GM18861 (cell line): ENCODE results near the gene EMSY.
"Not testable (repeated sequence)": the region's sequence is repeated elsewhere in the genome, so short reads cannot be mapped to it uniquely, and the experiment has no call there.

Experiments
- ATAC-seq: cut with Tn5 transposase; IDR thresholded peaks from one replicate; pipeline ENCODE4 v1.9.1; 2021; ENCODE audit not compliant: unreplicated experiment

The EMSY gene

GRCh38 chr11:76567261-76567660 is 122.4 kb downstream of the EMSY start:
- no peak for ATAC-seq

- no peak for ATAC-seq
Observed at GRCh38 chr11:76568139-76568538, 123.3 kb downstream of the EMSY start.

GRCh38 chr11:76568621-76569020 is 123.8 kb downstream of the EMSY start:
- no peak for ATAC-seq

- ATAC-seq = not testable (repeated sequence)
Observed at GRCh38 chr11:76572181-76572875, 127.5 kb downstream of the EMSY start.

GRCh38 chr11:76574406-76574805 is 129.6 kb downstream of the EMSY start:
- no peak for ATAC-seq

- ATAC-seq = no peak
Observed at GRCh38 chr11:76574879-76575278, 130.1 kb downstream of the EMSY start.

- no peak for ATAC-seq
Observed at GRCh38 chr11:76577226-76577920, 132.6 kb downstream of the EMSY start.

GRCh38 chr11:76577921-76578653 is 133.3 kb downstream of the EMSY start:
- no peak for ATAC-seq

- no peak for ATAC-seq
Observed at GRCh38 chr11:76578654-76579055, 133.8 kb downstream of the EMSY start.

- no peak for ATAC-seq
Observed at GRCh38 chr11:76579056-76579751, 134.4 kb downstream of the EMSY start.

GRCh38 chr11:76579752-76580151 is 134.9 kb downstream of the EMSY start:
- ATAC-seq = no peak

GRCh38 chr11:76582471-76582870 is 137.7 kb downstream of the EMSY start:
- not testable (repeated sequence) for ATAC-seq

- no peak for ATAC-seq
Observed at GRCh38 chr11:76587820-76588454, 143.1 kb downstream of the EMSY start.

- ATAC-seq = no peak
Observed at GRCh38 chr11:76588455-76589325, 143.9 kb downstream of the EMSY start.

- no peak for ATAC-seq
Observed at GRCh38 chr11:76589477-76589876, 144.7 kb downstream of the EMSY start.

GRCh38 chr11:76589964-76590950 is 145.4 kb downstream of the EMSY start:
- no peak for ATAC-seq

- no peak for ATAC-seq
Observed at GRCh38 chr11:76591416-76591815, 146.6 kb downstream of the EMSY start.

GRCh38 chr11:76592025-76592914 is 147.5 kb downstream of the EMSY start:
- no peak for ATAC-seq
